Measurements from ENCODE around the gene PLIN4.

Gene PLIN4

DNA sequence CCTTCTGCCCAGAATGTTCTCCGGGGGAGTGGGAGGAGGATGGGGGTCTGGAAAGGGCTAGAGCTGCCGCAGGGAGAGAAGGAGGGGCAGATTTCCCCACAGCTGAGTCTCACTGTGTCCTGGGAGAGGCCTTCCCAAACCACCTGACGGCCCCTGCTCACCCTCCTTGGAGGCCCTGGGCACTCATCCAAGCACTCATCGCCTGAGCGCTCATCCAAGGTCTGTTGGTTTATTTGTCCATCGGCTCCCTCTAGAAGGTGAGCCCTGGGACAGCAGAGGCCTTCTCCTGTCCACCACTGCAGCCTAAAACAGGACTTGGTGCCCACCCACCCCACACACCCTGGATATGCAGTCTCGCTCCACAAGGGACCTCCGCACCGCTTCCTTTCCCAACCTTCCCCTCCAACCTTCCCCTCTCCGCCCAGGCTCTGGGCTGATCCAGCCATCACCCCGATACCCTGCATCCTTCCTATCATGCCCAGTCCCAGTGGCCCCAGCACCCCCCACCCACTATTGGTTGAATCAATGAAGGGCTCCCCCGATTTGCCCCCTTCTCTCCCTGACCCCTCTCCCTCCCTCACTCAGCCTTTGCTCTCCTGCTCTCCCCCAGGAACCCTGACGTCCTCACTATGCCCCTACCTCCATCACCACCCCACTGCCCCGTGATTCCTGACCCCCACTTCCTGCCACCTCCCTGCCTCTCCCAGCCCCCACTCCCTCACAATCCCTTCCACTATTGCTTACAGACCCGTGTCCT is 62.4 kb downstream of the PLIN4 start:
- peak; percentile 74 for DNase-seq (ENCODE audit: low spot score)

DNA sequence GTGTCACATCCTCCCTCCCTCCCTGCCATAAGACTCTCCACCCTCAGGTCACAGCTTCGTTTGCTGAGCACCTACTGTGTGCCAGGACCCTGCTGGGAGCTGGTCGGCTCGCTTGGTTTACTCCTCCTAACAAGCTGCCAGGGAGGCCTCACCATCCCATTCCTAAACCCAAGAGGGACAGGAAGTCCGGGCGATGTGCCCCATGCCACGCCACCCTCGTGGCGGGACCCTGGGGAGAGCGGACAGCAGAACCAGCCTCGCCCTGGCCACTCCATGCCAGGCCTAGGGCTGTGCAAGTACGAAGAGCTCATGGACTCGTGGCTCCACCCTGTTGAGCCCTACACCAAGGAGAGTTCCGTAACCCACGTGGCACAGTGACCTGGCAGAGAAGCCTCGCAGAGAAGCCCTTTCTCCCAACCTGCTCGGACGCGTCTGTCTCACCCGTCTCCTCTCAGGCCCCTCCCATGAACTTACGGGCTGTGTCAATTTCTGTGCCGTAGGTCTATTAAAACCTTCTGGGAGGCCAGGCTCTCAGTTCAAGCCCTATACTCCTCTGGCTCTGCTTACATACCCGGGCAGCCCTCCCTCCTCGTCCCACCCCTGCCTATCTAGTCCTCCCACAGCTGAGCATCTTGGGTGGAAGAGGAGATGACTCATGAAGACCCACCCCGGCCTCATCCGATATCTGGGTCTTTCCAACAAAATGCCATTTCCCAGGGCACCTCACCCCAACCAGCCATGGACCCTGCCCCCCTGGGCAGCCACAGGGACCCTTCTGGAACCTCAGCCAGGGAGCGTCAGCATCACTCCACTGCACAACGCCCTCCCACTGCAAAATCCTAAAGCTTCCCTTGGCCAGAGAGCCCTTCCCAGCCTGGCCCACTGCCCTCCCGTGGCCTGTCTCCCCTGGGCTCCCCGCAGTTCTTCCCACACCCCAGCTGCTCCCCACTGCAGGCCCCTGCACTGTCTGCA is 63.3 kb downstream of the PLIN4 start:
- no peak for DNase-seq (ENCODE audit: low spot score)

DNA sequence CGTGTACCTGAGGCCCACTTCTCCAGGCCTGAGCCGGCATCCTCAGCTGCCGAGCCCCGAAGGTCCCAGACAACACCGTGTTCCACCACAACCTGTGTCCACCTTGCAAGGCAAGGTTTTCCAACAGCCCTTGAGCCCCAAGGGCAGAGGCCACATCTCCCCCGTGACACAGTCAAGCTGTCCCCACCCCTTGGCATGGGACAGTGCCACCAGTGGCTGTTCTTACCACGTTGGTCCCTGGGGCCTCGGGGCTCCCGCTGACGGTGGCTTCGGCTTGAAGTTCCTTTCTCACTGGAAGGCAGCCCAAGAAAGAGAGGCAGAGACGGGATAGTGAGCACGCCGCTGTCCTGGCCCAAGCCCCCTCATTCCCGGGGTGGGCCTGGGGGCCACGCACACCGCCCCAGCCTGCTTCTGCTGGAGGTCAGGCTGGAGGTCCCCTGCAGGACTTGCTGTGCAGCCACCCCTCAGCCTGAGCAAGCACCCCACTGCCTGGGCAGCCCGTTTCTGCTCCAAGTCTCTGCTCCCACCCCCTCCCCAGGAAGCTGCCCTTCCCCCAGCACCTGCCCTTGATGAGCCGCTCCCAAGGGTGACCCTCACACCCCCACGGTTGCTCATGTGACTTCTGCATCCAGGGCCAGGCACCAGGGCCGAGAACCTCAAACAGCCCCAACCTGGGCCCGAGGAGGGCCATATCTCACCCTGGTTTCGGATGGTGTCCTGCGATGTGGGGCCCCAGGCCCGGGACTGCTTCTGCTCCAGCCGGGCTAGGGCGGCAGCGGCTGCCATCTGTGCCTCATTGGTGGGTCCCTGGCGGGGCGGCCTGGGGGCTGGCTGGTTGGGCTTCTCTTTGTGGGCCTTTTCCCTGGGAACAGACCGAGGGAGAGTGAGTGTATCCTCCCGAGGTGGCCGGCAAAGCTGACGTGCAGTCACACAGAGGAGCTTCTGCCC is 64.8 kb downstream of the PLIN4 start:
- DNase-seq (ENCODE audit: low spot score) = peak; percentile 14

GRCh38 chr19:4452230-4452990 is 65.9 kb downstream of the PLIN4 start:
- peak; percentile 33 for DNase-seq (ENCODE audit: low spot score)
